Mammary epithelial cell (primary cell): ENCODE results near the gene NEURL3.

Experiments
- CTCF ChIP-seq, 2 donors: IDR thresholded peaks in 1 of 2; conservative IDR thresholded peaks in 1 of 2; 2 replicates each; pipeline ENCODE4 v1.5.1; 2011 to 2012; ENCODE audit warnings: inconsistent platforms in 2 of 2, low read length in 2 of 2, mild to moderate bottlenecking in 2 of 2, control low read depth in 1 of 2, low read depth in 1 of 2; ENCODE audit not compliant: insufficient read depth in 1 of 2; ENCODE audit errors: extremely low read depth in 1 of 2
- EZH2 ChIP-seq: IDR thresholded peaks from 2 replicates; pipeline ENCODE4 v1.6.1; 2012; ENCODE audit warnings: low read length, inconsistent platforms, borderline replicate concordance

GRCh38 chr2:96484091-96484490, 21.1 kb downstream of the NEURL3 start:
- TF ChIP-seq CTCF (conservative IDR thresholded peaks at IDR 0.05 in 1 of 2, IDR thresholded peaks at IDR 0.05 in 1 of 2; ENCODE audit: extremely low read depth in 1 of 2, insufficient read depth in 1 of 2, low read depth in 1 of 2, low read length in 2 of 2) (no peak), EZH2 (no peak)
